NT2/D1 (cell line): Measurements from ENCODE around the gene ATPAF2.
"Not testable (repeated sequence)": the region's sequence is repeated elsewhere in the genome, so short reads cannot be mapped to it uniquely, and the experiment has no call there.

Source experiments
- DNase-seq: peaks from one replicate; pipeline ENCODE4 v3.0.0-alpha.2; 2011; ENCODE audit warnings: low read depth, low spot score
- H3K27me3 ChIP-seq: 2 replicates; pipeline ENCODE4 v1.6.0; 2011; ENCODE audit warnings: mild to moderate bottlenecking; ENCODE audit not compliant: insufficient read length, insufficient read depth
- H3K36me3 ChIP-seq: 2 replicates; pipeline ENCODE4 v1.6.1; 2011; ENCODE audit warnings: mild to moderate bottlenecking, low read length, mixed read lengths; ENCODE audit not compliant: insufficient read depth, insufficient read length
- H3K4me1 ChIP-seq: 2 replicates; pipeline ENCODE4 v1.5.1; 2011; ENCODE audit not compliant: insufficient read depth, insufficient read length
- H3K4me3 ChIP-seq: 2 replicates; pipeline ENCODE4 v1.5.1; 2011; ENCODE audit warnings: low read depth; ENCODE audit not compliant: insufficient read length
- H3K9ac ChIP-seq: 2 replicates; pipeline ENCODE4 v1.6.0; 2011; ENCODE audit warnings: low read depth; ENCODE audit not compliant: insufficient read length
- H3K9me3 ChIP-seq: 2 replicates; pipeline ENCODE4 v1.5.1; 2011; ENCODE audit warnings: mild to moderate bottlenecking, low read length; ENCODE audit not compliant: insufficient read depth
- SUZ12 ChIP-seq: IDR thresholded peaks from 2 replicates; pipeline ENCODE4 v1.6.1; 2011; ENCODE audit not compliant: insufficient read length, insufficient read depth; ENCODE audit errors: extremely low read depth
- YY1 ChIP-seq: IDR thresholded peaks from 2 replicates; pipeline ENCODE4 v1.6.1; 2011; ENCODE audit not compliant: insufficient read length, insufficient read depth
- ZNF274 ChIP-seq: IDR thresholded peaks from 2 replicates; pipeline ENCODE4 v1.6.1; 2011; ENCODE audit warnings: mild to moderate bottlenecking, low read depth, low read length

ATPAF2 gene

GRCh38 chr17:18000030-18000408, 38.9 kb downstream of the ATPAF2 start:
- Histone ChIP-seq H3K4me1 (peaks cover 1% of the 10 kb centered on the region), H3K9me3 (no peaks in the 10 kb centered on the region), H3K36me3 (no peaks in the 10 kb centered on the region), H3K9ac (no peak overlapping the region), H3K4me3 (no peak overlapping the region), H3K27me3 (no peaks in the 10 kb centered on the region)
- no peak for DNase-seq
- no peak for TF ChIP-seq YY1
- no peak for TF ChIP-seq ZNF274
- TF ChIP-seq SUZ12 = no peak

- Histone ChIP-seq H3K9me3 (no peaks in the 10 kb centered on the region), H3K27me3 (no peaks in the 10 kb centered on the region), H3K4me3 (no peak overlapping the region), H3K4me1 (peaks cover 5% of the 10 kb centered on the region), H3K36me3 (no peaks in the 10 kb centered on the region), H3K9ac (no peak overlapping the region)
- TF ChIP-seq ZNF274 = no peak
- TF ChIP-seq SUZ12 = no peak
- no peak for TF ChIP-seq YY1
- no peak for DNase-seq
Measured at GRCh38 chr17:17999364-18000029, 39.5 kb downstream of the ATPAF2 start.

- Histone ChIP-seq H3K36me3 (no peaks in the 10 kb centered on the region), H3K27me3 (no peaks in the 10 kb centered on the region), H3K4me3 (no peak overlapping the region), H3K9ac (no peak overlapping the region), H3K4me1 (peaks cover 10% of the 10 kb centered on the region), H3K9me3 (no peaks in the 10 kb centered on the region)
- no peak for TF ChIP-seq YY1
- no peak for TF ChIP-seq SUZ12
- TF ChIP-seq ZNF274 = no peak
- no peak for DNase-seq
Measured at GRCh38 chr17:17998934-17999333, 40.0 kb downstream of the ATPAF2 start.

- DNase-seq, H3K36me3 ChIP-seq, H3K4me3 ChIP-seq, H3K27me3 ChIP-seq, H3K9me3 ChIP-seq, H3K9ac ChIP-seq: not testable (repeated sequence)
- peaks cover 10% of the 10 kb centered on the region for H3K4me1 ChIP-seq
Measured at GRCh38 chr17:17995887-17996286, 43.1 kb downstream of the ATPAF2 start.

- H3K4me1 ChIP-seq = peaks cover 12% of the 10 kb centered on the region
- H3K4me3 ChIP-seq = no peak overlapping the region
- TF ChIP-seq SUZ12 (no peak), YY1 (no peak), ZNF274 (no peak)
- H3K36me3 ChIP-seq = no peaks in the 10 kb centered on the region
- no peaks in the 10 kb centered on the region for H3K9me3 ChIP-seq
- no peaks in the 10 kb centered on the region for H3K27me3 ChIP-seq
- no peak overlapping the region for H3K9ac ChIP-seq
- DNase-seq = peak; percentile 23
Measured at GRCh38 chr17:17994271-17995069, 44.5 kb downstream of the ATPAF2 start.

GRCh38 chr17:17993852-17994251, 45.1 kb downstream of the ATPAF2 start:
- no peak for DNase-seq
- peaks cover 12% of the 10 kb centered on the region for H3K4me1 ChIP-seq
- no peak overlapping the region for H3K9ac ChIP-seq
- no peaks in the 10 kb centered on the region for H3K9me3 ChIP-seq
- no peaks in the 10 kb centered on the region for H3K36me3 ChIP-seq
- no peak overlapping the region for H3K4me3 ChIP-seq
- no peaks in the 10 kb centered on the region for H3K27me3 ChIP-seq
- no peak for TF ChIP-seq YY1
- no peak for TF ChIP-seq ZNF274
- TF ChIP-seq SUZ12 = no peak

- Histone ChIP-seq H3K4me1 (peaks cover 12% of the 10 kb centered on the region), H3K9ac (no peak overlapping the region), H3K4me3 (no peak overlapping the region), H3K9me3 (no peaks in the 10 kb centered on the region), H3K27me3 (no peaks in the 10 kb centered on the region), H3K36me3 (no peaks in the 10 kb centered on the region)
- no peak for DNase-seq
- no peak for TF ChIP-seq SUZ12
- TF ChIP-seq ZNF274 = no peak
- no peak for TF ChIP-seq YY1
Measured at GRCh38 chr17:17993366-17993765, 45.6 kb downstream of the ATPAF2 start.
